Measurements from ENCODE around the gene PLA2G6. TPM values are rescaled to one million over a fixed set of nuclear protein-coding genes. Genes with fewer than 3 reads are reported as not detected.

The PLA2G6 gene
- total RNA-seq, 1 experiment from 2014 or later: 24.1 TPM

DNA sequence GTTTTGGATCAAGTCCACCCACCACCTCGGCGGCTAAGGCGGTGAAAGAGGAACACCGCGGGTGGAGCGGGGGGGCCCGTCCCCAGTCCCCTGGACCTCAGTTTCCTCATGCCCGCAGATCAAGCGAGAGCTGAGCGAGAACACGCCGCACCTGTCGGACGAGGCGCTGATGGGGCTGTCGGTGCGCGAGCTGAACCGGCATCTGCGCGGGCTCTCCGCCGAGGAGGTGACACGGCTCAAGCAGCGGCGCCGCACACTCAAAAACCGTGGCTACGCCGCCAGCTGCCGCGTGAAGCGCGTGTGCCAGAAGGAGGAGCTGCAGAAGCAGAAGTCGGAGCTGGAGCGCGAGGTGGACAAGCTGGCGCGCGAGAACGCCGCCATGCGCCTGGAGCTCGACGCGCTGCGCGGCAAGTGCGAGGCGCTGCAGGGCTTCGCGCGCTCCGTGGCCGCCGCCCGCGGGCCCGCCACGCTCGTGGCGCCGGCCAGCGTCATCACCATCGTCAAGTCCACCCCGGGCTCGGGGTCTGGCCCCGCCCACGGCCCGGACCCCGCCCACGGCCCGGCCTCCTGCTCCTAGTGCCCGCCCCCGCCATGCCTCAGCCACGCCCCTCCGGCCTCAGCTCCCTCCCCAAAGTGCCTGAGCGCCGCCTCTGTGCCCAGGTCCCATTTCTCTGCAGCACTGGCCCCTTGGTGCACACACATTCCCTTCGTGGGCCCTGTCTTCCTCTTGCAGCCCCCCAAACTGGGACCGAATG is 32.8 kb upstream of the PLA2G6 start:
- H3K79me2 ChIP-seq (ENCODE audit: insufficient read depth, low read length): no peaks in the 10 kb centered on the region
- no peak overlapping the region for H3K9ac ChIP-seq (ENCODE audit: extremely low read depth, insufficient read length, low read length)

More for the DNA sequence above, 32.8 kb upstream of the PLA2G6 start:
- no peak overlapping the region for H3K27ac Mint-ChIP-seq
- Histone ChIP-seq H4K20me1 (ENCODE audit: control insufficient read depth, insufficient read depth, insufficient read length) (no peaks in the 10 kb centered on the region), H3K79me1 (ENCODE audit: insufficient read depth, low read depth, low read length, poor library complexity, severe bottlenecking) (no peaks in the 10 kb centered on the region), H3T11ph (ENCODE audit: low read length) (no peak overlapping the region), H2BK15ac (ENCODE audit: low read depth, low read length) (no peak overlapping the region), H3K27ac (ENCODE audit: insufficient read length, low read depth, low read length) (no peak overlapping the region), H3K4me1 (ENCODE audit: insufficient read depth, low read length) (peaks cover 4% of the 10 kb centered on the region; the same call in 1 of the 2 replicates), H3K27me3 (ENCODE audit: insufficient read depth, low read length) (no peaks in the 10 kb centered on the region; the same call in 1 of the 2 replicates), H2BK12ac (ENCODE audit: insufficient read length, low read depth, low read length) (no peak overlapping the region), H3K23me2 (ENCODE audit: insufficient read length, low read depth, low read length, poor library complexity, severe bottlenecking) (peaks cover 3% of the 10 kb centered on the region), H3K9me3 (ENCODE audit: control insufficient read depth, low read depth, low read length) (no peaks in the 10 kb centered on the region), H2AFZ (ENCODE audit: low read length) (no peak overlapping the region), H4K91ac (ENCODE audit: insufficient read length, low read depth, low read length) (no peak overlapping the region), H3K4me2 (ENCODE audit: insufficient read depth, insufficient read length, low read length) (peak overlapping the region; percentile 30), H2BK120ac (ENCODE audit: low read depth, low read length, poor library complexity, severe bottlenecking) (no peak overlapping the region), H2BK20ac (ENCODE audit: low read depth, low read length, poor library complexity, severe bottlenecking) (no peak overlapping the region), H2BK5ac (ENCODE audit: insufficient read length, low read length) (no peak overlapping the region), H3K14ac (ENCODE audit: insufficient read depth, low read length) (no peak overlapping the region; the same call in 1 of the 2 replicates), H3K56ac (ENCODE audit: insufficient read length, low read depth, low read length) (no peak overlapping the region), H3K18ac (ENCODE audit: insufficient read length, low read depth, low read length) (no peak overlapping the region), H3K4ac (ENCODE audit: low read depth, low read length) (no peak overlapping the region), H4K8ac (replicated peaks; ENCODE audit: insufficient read length, low read depth, low read length) (no peak overlapping the region), H3K23ac (ENCODE audit: insufficient read length, low read depth, low read length) (no peak overlapping the region), H4K5ac (ENCODE audit: insufficient read length, low read depth, low read length) (no peak overlapping the region), H2AK5ac (ENCODE audit: insufficient read length, low read length) (no peak overlapping the region)
- peaks cover 22% of the 10 kb centered on the region for H3K27me3 Mint-ChIP-seq (ENCODE audit: low read depth)
- peak; percentile 88 for DNase-seq
- H3K4me3 Mint-ChIP-seq: peak overlapping the region; percentile 52 to 77
- peaks cover 28 to 44% of the 10 kb centered on the region in 2 experiments for H3K4me1 Mint-ChIP-seq
- WGBS (ENCODE audit: extremely low coverage, insufficient read length, low lambda C conversion rate): no CpG with 5 or more reads among the region's 81 CpGs
- peaks cover 4 to 8% (median 6%) of the 10 kb centered on the region in 3 experiments for H3K36me3 Mint-ChIP-seq (ENCODE audit: insufficient read depth in 1 of 3, low read depth in 3 of 3)
- peaks cover 0 to 2% of the 10 kb centered on the region in 2 experiments; a peak in 1 of 5 replicates for H3K9me3 Mint-ChIP-seq
- peak; percentile 35 for TF ChIP-seq CTCF (conservative IDR thresholded peaks at IDR 0.05)

All from H9 (cell line).